Measurements from ENCODE around the gene MGAT4B. TPM values are rescaled to one million over a fixed set of nuclear protein-coding genes. Genes with fewer than 3 reads are reported as not detected.

The MGAT4B gene
- total and polyA plus RNA-seq, 2 donors (not counting 1 experiment from before 2014, with no cell fraction given), result 157 to 172 TPM

DNA sequence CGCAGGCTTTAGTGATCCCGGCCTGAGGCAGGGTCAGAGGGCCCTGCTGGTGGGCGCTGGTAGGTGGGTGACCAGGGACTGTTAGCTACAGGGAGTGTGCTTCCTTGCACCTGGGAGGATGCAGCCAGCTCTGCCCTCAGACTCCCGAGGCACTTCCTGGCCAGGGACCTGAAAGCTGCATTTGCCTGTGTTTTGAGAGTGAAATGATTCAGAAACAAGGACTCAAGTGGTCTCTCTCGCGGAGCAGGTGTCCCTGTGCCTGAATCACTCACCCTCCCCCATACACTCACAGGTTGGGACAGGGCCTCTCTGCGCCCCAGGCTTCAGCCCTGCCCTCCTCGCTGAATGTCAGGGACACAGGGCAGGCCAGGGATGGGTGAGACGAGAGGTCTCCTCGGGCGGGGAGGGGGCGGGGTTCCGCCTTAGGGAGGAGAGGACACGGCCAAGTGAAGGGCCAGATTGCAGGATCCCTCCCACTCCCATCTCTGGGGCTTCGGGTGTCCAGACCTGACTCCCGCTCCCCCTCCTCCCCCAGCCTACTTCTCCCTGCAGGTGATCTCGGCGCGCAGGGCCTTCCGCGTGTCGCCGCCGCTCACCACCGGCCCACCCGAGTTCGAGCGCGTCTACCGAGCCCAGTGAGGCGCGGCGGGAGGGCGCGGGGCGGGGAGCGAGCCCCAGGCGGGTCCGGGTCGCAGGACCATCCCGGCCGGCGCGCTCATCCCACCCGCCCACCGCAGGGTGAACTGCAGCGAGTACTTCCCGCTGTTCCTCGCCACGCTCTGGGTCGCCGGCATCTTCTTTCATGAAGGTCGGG, 11.4 kb downstream of the MGAT4B start:
- Histone ChIP-seq H3K27ac (ENCODE audit: insufficient read depth, low read length) (no peak overlapping the region), H2AFZ (ENCODE audit: low read length) (no peak overlapping the region), H4K20me1 (ENCODE audit: control insufficient read depth, extremely low read depth, insufficient read depth, low read length) (no peaks in the 10 kb centered on the region), H3K36me3 (ENCODE audit: control insufficient read depth, insufficient read depth, low read length) (peaks cover 27% of the 10 kb centered on the region), H3K4me3 (replicated peaks in 1 of 4; ENCODE audit: control extremely low read depth in 1 of 4, insufficient read depth in 1 of 4, low read depth in 3 of 4, low read length in 4 of 4) (peak overlapping the region; percentile 23 to 61 (median 42)), H3K9me3 (ENCODE audit: control insufficient read depth, insufficient read depth, low read depth, low read length) (no peaks in the 10 kb centered on the region), H3K27me3 (ENCODE audit: control insufficient read depth, insufficient read depth, low read length) (no peaks in the 10 kb centered on the region), H3K9ac (ENCODE audit: insufficient read depth, low read length) (peak overlapping the region; percentile 58), H3K79me2 (ENCODE audit: control insufficient read depth, insufficient read depth, low read length) (no peaks in the 10 kb centered on the region), H3K4me2 (ENCODE audit: extremely low read depth, insufficient read depth, low read length) (peak overlapping the region; percentile 80), H3K4me1 (ENCODE audit: control insufficient read depth, extremely low read depth, insufficient read depth, low read length) (peaks cover 6% of the 10 kb centered on the region)
- DNase-seq (ENCODE audit: low read depth in 2 of 2), result no peak
- TF ChIP-seq EZH2 (IDR thresholded peaks at IDR 0.05; ENCODE audit: low read length, missing control alignments), result no peak
- TF ChIP-seq, protein P1, sequence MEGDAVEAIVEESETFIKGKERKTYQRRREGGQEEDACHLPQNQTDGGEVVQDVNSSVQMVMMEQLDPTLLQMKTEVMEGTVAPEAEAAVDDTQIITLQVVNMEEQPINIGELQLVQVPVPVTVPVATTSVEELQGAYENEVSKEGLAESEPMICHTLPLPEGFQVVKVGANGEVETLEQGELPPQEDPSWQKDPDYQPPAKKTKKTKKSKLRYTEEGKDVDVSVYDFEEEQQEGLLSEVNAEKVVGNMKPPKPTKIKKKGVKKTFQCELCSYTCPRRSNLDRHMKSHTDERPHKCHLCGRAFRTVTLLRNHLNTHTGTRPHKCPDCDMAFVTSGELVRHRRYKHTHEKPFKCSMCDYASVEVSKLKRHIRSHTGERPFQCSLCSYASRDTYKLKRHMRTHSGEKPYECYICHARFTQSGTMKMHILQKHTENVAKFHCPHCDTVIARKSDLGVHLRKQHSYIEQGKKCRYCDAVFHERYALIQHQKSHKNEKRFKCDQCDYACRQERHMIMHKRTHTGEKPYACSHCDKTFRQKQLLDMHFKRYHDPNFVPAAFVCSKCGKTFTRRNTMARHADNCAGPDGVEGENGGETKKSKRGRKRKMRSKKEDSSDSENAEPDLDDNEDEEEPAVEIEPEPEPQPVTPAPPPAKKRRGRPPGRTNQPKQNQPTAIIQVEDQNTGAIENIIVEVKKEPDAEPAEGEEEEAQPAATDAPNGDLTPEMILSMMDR (conservative IDR thresholded peaks at IDR 0.05 in 1 of 2, IDR thresholded peaks at IDR 0.05 in 1 of 2; ENCODE audit: low read depth in 1 of 2, low read length in 2 of 2), result no peak

DNA sequence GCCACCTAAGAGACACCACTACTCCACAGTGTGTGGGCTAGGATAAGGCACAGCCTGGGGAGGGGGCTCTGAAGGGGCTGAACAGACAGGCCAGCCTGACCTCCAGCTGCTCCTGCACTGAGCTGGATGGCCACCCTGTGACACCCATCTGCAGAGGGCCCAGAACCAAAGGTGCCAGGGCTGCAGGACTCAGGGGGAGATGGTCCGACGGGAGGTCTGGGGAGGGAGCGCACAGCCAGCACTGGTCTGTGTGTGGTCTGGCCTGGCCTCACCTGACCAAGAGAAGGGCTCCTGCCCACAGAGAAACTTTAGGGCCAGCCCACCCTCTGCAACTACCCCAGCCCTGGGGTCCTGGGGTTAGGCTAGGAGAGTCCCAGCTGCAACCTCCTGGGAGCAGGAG, 12.1 kb downstream of the MGAT4B start:
- no peak overlapping the region for H3K27ac ChIP-seq (ENCODE audit: insufficient read depth, low read length)
- peaks cover 6% of the 10 kb centered on the region for H3K4me1 ChIP-seq (ENCODE audit: control insufficient read depth, extremely low read depth, insufficient read depth, low read length)
- TF ChIP-seq, protein P1 (conservative IDR thresholded peaks at IDR 0.05 in 1 of 2, IDR thresholded peaks at IDR 0.05 in 1 of 2; ENCODE audit: low read depth in 1 of 2, low read length in 2 of 2), result no peak
- TF ChIP-seq EZH2 (IDR thresholded peaks at IDR 0.05; ENCODE audit: low read length, missing control alignments), result no peak
- DNase-seq (ENCODE audit: low read depth in 2 of 2), result no peak
- no peak overlapping the region for H2AFZ ChIP-seq (ENCODE audit: low read length)
- H3K79me2 ChIP-seq (ENCODE audit: control insufficient read depth, insufficient read depth, low read length), result no peaks in the 10 kb centered on the region
- H3K4me2 ChIP-seq (ENCODE audit: extremely low read depth, insufficient read depth, low read length), result peak overlapping the region; percentile 44
- peaks cover 20% of the 10 kb centered on the region for H3K36me3 ChIP-seq (ENCODE audit: control insufficient read depth, insufficient read depth, low read length)
- H3K9me3 ChIP-seq (ENCODE audit: control insufficient read depth, insufficient read depth, low read depth, low read length), result no peaks in the 10 kb centered on the region
- no peaks in the 10 kb centered on the region for H3K27me3 ChIP-seq (ENCODE audit: control insufficient read depth, insufficient read depth, low read length)
- H4K20me1 ChIP-seq (ENCODE audit: control insufficient read depth, extremely low read depth, insufficient read depth, low read length), result no peaks in the 10 kb centered on the region
- no peak overlapping the region for H3K9ac ChIP-seq (ENCODE audit: insufficient read depth, low read length)
- H3K4me3 ChIP-seq (replicated peaks in 1 of 4; ENCODE audit: control extremely low read depth in 1 of 4, insufficient read depth in 1 of 4, low read depth in 3 of 4, low read length in 4 of 4), result no peak overlapping the region

DNA sequence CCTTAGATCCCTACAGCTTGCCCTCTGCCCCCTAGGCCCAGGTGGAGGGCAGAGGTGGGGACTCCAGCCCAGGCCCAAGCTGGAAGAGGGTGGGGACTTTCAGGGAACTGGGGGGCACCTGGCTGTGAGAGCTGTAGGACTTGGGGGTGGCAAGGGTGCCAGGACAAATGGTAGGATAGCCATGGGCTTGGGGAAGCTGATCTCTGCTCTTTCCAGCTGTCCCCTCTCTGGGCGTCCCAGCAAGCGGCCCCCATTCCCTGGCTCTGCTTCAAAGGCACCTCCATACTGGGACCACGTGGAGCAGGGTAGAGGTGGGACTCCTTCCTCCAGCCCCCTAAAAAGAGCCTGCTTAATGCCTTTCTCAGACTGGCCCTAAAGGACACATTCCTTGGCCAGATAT, 12.5 kb downstream of the MGAT4B start:
- Histone ChIP-seq H3K4me2 (ENCODE audit: extremely low read depth, insufficient read depth, low read length) (peak overlapping the region; percentile 44), H2AFZ (ENCODE audit: low read length) (no peak overlapping the region), H3K4me1 (ENCODE audit: control insufficient read depth, extremely low read depth, insufficient read depth, low read length) (peaks cover 6% of the 10 kb centered on the region), H3K27me3 (ENCODE audit: control insufficient read depth, insufficient read depth, low read length) (no peaks in the 10 kb centered on the region), H3K9ac (ENCODE audit: insufficient read depth, low read length) (no peak overlapping the region), H4K20me1 (ENCODE audit: control insufficient read depth, extremely low read depth, insufficient read depth, low read length) (no peaks in the 10 kb centered on the region), H3K79me2 (ENCODE audit: control insufficient read depth, insufficient read depth, low read length) (no peaks in the 10 kb centered on the region), H3K36me3 (ENCODE audit: control insufficient read depth, insufficient read depth, low read length) (peaks cover 17% of the 10 kb centered on the region), H3K9me3 (ENCODE audit: control insufficient read depth, insufficient read depth, low read depth, low read length) (no peaks in the 10 kb centered on the region), H3K27ac (ENCODE audit: insufficient read depth, low read length) (no peak overlapping the region), H3K4me3 (replicated peaks in 1 of 4; ENCODE audit: control extremely low read depth in 1 of 4, insufficient read depth in 1 of 4, low read depth in 3 of 4, low read length in 4 of 4) (peak overlapping the region in 1 of 4 experiments; percentile 20)
- TF ChIP-seq EZH2 (IDR thresholded peaks at IDR 0.05; ENCODE audit: low read length, missing control alignments), result no peak
- DNase-seq (ENCODE audit: low read depth in 2 of 2), result no peak

All from fibroblast of lung (primary cell).